DMS153 treated with DMSO at 0.1 percent for 48 hours (cell line): ENCODE data around the gene SV2C.

Experiments
- DNase-seq: peaks from one replicate; lab custom pipeline; 2025; ENCODE audit not compliant: unreplicated experiment; lab: John Stamatoyannopoulos, UW

SV2C gene

DNA sequence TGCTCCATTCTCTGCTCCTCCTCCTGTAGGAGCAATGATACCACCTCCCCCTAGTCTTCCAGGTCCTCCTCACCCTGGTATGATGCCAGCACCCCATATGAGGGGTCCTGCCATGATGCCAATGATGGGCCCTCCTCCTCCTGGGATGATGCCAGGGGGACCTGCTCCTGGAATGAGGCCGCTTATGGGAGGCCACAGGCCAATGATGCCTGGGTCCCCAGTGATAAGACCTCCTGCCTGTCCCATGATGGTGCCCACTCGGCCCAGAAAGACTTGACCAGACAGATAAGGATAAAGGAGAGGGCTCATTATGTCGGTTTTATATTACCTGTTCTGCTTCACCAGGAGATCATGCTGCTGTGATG lies 293.7 kb downstream of the SV2C start:
- no peak for DNase-seq

DNA sequence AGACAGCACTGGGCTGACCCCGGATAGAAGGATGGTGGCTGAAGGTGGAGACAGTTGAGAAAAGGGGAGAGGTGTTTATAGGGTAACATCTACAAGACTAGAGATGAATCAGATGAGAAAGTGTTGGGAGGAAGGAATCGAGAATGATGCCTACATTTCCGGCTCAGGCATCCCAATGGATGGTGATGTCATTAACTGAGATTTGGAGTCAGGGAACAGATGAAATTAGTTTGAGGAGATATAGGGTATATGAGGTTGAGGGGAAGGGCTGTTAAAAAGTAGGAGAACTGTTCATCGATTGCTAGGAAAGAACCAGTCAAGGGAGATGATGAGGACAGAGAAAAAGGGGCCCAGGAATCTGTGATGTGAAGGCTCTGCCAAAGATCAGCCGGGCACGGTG lies 295.2 kb downstream of the SV2C start:
- DNase-seq = no peak

DNA sequence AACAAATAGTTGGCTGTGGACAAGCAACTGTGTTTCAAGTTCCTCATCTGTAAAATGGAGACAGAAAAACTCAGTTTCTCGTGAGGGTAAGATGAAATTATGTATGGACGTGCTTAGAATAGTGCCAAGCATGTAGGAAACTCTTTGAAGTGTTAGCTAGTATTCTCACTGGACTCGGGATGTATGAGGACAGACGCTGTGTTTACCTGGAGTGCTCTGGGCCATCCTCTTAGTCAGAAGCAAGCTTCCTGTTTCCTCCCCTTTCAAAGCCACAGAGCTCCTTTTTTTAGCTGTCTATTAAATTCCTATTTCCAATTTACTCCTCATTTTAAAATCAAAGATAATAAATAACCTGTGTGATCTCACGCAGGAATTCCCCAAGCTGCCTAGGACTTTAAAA lies 296.1 kb downstream of the SV2C start:
- DNase-seq = no peak

GRCh38 chr5:76379855-76380254 lies 296.7 kb downstream of the SV2C start:
- DNase-seq = no peak

GRCh38 chr5:76380346-76381066 lies 297.3 kb downstream of the SV2C start:
- DNase-seq = no peak

- no peak for DNase-seq
These were observed 300.1 kb downstream of the SV2C start for GRCh38 chr5:76383126-76383832.

DNA sequence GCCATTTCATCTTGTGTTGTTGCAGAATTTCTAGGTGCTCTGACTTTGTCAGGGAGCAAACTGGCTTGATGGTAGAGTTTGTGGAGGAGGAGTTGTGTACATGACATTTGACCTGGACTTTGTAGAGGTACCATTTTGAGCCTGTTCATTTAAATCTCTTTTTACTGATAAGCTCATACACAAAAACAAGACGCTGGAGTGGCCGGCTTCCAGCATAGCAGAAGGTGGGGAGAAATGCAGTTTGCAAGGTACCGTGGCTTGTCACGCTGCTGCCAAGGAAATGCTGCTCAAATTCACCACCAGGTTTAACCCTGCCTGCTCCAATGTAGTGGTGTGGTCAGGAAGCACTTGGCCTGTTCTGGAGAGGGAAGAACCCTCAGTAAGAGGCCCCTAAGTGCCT lies 301.0 kb downstream of the SV2C start:
- DNase-seq = no peak

DNA sequence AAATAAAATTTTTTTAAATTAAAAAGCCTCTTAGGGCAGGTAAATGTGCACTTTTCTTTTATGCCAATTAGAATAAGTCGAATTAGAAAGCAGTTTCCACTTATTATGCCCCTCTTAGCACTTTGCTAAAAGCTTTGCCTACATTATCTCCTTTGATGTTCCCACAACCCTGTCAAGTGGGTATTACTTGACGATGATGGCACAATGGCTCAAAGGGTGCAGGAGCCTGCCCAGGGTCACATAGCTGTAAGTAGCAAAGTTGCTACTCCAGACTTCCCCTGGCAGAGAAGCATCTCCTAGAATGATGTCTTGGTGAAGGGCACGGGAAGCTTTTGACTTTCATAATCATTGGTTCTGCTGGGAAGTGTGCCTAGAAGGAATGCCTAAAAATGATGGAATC lies 301.5 kb downstream of the SV2C start:
- no peak for DNase-seq

- DNase-seq = no peak
These were observed 302.4 kb downstream of the SV2C start for GRCh38 chr5:76385540-76385939.

DNA sequence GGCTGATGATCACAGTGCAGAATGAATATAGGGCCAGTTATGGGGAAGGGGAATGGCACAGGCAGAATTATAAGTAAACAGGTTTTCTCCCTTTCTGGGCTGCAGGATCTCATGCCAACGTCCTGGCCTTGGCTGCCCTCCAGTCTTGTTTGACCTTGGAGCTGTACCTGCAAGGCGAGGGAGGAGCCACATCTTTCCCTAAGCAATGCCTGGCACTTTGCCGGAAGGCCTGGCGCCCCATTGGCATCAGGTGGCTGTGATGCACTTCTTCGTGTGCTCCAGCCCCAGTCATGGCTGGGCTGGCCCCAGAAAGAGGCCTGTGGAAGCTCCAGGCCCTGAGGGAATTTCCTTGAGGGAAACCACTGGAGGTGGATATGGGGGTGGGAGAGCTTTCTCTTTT lies 303.2 kb downstream of the SV2C start:
- no peak for DNase-seq

- DNase-seq = no peak
These were observed 305.1 kb downstream of the SV2C start for GRCh38 chr5:76388236-76388635.

DNA sequence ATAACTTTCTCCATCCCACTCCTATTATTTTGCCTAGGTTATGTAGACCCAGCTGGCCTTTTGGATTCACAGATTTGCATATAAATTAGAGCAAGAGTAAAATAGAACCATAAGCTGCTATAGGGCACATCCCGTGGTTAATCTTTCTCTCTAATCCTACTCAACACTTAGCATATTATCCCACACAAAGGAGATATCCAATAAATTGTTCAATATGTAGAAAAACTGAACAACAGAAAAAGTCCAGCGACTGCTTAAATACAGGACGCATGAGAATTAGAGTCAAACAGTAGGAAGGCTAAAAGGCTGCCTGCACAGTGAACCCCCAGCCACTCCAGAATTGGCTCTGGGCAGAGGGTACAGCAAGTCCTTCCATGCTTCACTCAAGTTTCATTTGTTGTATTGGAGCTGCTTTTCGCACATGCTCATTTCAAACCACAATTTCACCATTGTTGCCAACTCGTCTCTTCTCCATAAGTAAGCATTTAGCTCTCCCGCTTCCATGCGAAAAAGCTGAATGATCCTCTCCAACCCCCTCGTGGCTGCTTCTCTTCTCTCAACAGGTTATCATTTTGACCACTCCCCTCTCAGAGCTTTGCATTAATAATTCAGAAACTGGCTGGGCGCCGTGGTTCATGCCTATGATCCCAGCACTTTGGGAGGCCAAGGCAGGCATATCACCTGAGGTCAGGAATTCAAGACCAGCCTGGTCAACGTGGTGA lies 305.8 kb downstream of the SV2C start:
- DNase-seq = no peak

DNA sequence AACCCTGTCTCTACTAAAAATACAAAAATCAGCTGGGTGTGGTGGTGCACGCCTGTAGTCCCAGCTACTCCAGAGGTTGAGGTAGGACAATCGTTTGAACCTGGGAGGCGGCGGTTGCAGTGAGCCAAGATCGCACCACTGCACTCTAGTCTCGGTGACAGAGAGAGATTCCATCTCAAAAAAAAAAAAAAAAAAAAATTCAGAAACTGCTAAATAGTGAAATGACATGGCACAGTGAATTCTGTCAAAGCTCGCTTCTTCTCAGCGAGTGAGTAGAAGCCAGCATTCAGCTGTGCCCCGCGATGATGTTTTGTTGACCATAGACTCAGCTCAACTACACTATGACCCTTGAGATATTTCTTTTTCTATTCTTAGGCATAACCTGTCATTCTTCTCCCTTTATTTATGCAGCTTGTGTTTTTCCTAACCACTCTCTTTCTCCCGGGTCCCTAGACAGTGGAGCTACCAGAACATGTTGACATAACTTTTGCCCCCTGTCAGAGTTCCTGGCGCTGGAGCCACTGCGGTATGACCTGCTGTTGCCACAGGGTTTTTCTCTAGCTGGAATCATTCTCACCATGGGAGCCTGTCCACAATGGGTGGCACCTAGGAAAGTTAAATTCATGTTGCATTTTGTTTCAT lies 306.5 kb downstream of the SV2C start:
- no peak for DNase-seq

DNA sequence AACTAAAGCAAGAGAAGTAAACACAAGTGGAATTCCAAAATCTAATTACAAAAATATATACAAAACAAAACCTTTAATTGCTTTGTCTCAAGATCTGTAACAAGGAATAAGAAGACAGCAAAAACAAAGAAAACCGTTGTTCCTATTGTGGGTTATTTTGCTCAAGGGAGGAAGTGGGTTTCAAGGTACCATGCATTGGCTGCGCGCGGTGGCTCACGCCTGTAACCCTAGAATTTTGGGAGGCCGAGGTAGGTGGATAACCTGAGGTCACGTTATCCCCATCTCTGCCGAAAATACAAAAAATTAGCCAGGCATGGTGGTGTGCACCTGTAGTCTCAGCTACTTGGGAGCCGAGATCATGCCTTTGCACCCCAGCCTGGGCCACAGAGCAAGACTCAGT lies 307.8 kb downstream of the SV2C start:
- DNase-seq = no peak

- DNase-seq = no peak
These were observed 310.0 kb downstream of the SV2C start for GRCh38 chr5:76393035-76393680.

- DNase-seq = no peak
These were observed 314.0 kb downstream of the SV2C start for GRCh38 chr5:76397200-76397599.

DNA sequence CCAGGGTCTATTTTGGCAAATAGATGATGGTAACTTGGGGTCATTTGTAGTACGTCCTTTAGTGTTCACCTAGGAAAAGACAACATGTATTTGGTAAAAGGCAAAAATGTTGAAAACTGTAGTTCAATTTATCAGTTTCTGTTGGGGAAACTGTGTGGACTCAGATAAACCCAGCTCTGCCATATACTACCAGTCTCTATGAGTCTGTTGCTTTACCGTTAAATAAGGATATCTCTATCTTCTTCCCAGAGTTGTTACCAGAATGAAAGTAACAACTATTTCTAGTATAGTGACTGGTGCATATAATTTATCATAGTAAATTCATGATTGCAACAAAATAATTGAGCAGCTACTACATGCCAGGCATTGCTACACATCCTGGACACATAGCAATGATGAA lies 316.1 kb downstream of the SV2C start:
- DNase-seq = no peak

GRCh38 chr5:76400466-76400865 lies 317.3 kb downstream of the SV2C start:
- no peak for DNase-seq

DNA sequence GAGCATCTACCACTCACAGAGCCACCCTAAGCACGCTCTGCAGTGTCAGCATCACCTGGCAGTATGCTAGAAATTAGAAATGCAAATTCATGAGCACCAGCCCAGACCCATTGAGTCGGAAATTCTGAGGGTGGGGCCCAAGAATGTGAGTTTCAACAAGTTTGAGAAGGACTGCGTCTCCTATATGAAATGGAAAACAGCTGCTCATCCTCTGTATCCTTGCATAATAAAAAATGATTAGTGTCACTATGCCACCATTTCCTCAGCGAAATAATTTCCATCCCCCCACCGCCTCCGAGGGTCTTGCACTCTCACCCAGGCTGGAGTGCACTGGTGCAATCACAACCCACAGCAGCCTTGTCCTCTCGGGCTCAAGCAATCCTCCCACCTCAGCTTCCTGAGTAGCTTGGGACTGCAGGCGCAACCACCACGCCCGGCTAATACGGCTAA lies 318.6 kb downstream of the SV2C start:
- DNase-seq = no peak

- DNase-seq = no peak
These were observed 319.2 kb downstream of the SV2C start for GRCh38 chr5:76402251-76402885.
